Measurements from ENCODE around the gene SUCLG2.

Gene SUCLG2

DNA sequence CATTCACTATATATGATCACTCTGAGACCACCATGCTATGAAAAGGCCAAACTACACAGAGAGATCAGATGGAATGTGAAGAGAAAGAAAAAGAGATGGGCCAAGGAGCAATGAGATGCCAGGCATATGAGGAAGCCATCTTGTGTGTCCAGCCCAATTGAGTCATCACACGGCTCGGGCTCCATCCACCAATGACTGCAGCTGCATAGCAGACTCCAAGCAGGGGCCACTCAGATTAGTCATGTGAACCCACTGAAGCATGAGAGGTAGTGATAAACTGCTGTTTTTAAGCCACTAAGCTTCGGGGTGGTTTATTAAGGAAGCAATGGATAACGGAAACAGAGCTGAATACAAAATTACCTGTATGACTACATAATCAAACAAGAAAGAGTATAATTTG is 185.9 kb downstream of the SUCLG2 start:
- no peaks in the 10 kb centered on the region for H3K9me3 ChIP-seq (ENCODE audit: severe bottlenecking)
- no peak overlapping the region for H3K27ac ChIP-seq
- H3K36me3 ChIP-seq, result no peaks in the 10 kb centered on the region
- H3K27me3 ChIP-seq (ENCODE audit: insufficient read depth, low read depth, severe bottlenecking), result no peaks in the 10 kb centered on the region
- H3K4me3 ChIP-seq (ENCODE audit: low read depth, low read length), result no peak overlapping the region
- TF ChIP-seq, protein P1, sequence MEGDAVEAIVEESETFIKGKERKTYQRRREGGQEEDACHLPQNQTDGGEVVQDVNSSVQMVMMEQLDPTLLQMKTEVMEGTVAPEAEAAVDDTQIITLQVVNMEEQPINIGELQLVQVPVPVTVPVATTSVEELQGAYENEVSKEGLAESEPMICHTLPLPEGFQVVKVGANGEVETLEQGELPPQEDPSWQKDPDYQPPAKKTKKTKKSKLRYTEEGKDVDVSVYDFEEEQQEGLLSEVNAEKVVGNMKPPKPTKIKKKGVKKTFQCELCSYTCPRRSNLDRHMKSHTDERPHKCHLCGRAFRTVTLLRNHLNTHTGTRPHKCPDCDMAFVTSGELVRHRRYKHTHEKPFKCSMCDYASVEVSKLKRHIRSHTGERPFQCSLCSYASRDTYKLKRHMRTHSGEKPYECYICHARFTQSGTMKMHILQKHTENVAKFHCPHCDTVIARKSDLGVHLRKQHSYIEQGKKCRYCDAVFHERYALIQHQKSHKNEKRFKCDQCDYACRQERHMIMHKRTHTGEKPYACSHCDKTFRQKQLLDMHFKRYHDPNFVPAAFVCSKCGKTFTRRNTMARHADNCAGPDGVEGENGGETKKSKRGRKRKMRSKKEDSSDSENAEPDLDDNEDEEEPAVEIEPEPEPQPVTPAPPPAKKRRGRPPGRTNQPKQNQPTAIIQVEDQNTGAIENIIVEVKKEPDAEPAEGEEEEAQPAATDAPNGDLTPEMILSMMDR (IDR thresholded peaks at IDR 0.05; ENCODE audit: low read depth, low read length), result no peak
- DNase-seq, result peak; percentile 15

DNA sequence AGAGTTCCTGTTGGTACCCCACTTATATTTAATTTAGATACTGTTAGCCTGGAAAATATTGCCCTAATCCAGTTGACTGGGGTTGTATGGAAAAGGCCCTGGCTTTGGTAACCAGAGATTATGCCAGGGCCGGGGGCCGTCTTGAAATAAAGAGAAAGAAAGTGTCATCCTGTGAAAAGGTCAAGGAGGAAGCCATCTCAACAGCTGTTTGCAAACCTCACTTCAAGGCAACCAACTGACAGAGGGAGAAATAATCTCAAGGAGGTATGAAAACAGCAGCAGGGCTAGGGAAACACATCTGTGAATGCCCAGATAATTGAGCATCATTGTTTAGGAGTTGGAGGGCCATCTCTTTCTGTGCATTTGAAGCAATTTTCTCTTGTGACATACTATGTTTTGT is 190.8 kb downstream of the SUCLG2 start:
- TF ChIP-seq, protein P1 (IDR thresholded peaks at IDR 0.05; ENCODE audit: low read depth, low read length), result no peak
- H3K36me3 ChIP-seq, result no peaks in the 10 kb centered on the region
- no peaks in the 10 kb centered on the region for H3K9me3 ChIP-seq (ENCODE audit: severe bottlenecking)
- DNase-seq, result no peak
- no peak overlapping the region for H3K27ac ChIP-seq
- H3K4me3 ChIP-seq (ENCODE audit: low read depth, low read length), result no peak overlapping the region
- no peaks in the 10 kb centered on the region for H3K27me3 ChIP-seq (ENCODE audit: insufficient read depth, low read depth, severe bottlenecking)

DNA sequence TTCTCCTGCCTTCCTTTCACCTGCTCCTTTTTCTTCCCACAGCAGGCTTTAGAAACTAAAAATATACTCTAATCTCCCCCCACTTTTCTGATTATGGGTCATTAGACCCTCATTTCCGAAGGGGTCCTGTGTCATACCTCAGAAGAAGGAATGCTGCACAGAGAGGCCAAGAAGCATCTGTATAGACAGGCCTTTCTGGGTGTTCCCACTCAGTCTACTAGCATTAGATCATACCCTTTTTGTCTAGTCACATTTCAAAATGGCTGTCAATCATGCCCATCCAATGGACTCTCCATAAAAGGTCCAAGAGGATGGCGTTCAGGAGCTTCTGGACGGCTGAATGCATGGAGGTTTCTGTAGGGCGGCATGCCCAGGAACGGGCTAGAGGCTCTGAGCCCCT is 192.2 kb downstream of the SUCLG2 start:
- H3K36me3 ChIP-seq, result no peaks in the 10 kb centered on the region
- no peaks in the 10 kb centered on the region for H3K27me3 ChIP-seq (ENCODE audit: insufficient read depth, low read depth, severe bottlenecking)
- no peak for DNase-seq
- TF ChIP-seq, protein P1 (IDR thresholded peaks at IDR 0.05; ENCODE audit: low read depth, low read length), result no peak
- peak overlapping the region; percentile 54 for H3K27ac ChIP-seq
- H3K4me3 ChIP-seq (ENCODE audit: low read depth, low read length), result no peak overlapping the region
- no peaks in the 10 kb centered on the region for H3K9me3 ChIP-seq (ENCODE audit: severe bottlenecking)

DNA sequence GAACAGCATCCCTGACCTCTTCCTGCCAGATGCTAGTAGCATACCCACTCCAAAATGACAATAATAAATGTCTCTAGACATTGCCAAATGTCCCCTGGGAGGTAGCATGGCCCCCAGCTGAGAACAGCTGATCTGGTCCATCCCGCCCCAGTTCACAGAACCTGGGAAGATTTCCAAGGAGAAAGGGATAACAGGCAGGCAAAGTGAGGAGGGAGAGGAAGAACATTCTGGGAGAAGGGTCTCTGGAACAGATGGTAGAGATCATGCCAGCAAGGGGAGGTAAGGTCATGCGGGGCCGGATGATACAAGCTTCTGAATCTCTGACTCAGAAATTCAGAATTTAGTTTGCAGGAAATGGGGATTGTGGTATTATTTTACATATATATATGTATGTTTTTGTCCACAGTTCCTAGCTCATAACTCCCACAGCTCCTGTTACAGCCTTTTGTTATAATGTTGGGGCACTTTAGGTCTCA is 192.7 kb downstream of the SUCLG2 start:
- peak overlapping the region; percentile 54 for H3K27ac ChIP-seq
- DNase-seq, result peak; percentile 28
- H3K9me3 ChIP-seq (ENCODE audit: severe bottlenecking), result no peaks in the 10 kb centered on the region
- H3K27me3 ChIP-seq (ENCODE audit: insufficient read depth, low read depth, severe bottlenecking), result no peaks in the 10 kb centered on the region
- no peaks in the 10 kb centered on the region for H3K36me3 ChIP-seq
- no peak overlapping the region for H3K4me3 ChIP-seq (ENCODE audit: low read depth, low read length)
- TF ChIP-seq, protein P1 (IDR thresholded peaks at IDR 0.05; ENCODE audit: low read depth, low read length), result no peak

DNA sequence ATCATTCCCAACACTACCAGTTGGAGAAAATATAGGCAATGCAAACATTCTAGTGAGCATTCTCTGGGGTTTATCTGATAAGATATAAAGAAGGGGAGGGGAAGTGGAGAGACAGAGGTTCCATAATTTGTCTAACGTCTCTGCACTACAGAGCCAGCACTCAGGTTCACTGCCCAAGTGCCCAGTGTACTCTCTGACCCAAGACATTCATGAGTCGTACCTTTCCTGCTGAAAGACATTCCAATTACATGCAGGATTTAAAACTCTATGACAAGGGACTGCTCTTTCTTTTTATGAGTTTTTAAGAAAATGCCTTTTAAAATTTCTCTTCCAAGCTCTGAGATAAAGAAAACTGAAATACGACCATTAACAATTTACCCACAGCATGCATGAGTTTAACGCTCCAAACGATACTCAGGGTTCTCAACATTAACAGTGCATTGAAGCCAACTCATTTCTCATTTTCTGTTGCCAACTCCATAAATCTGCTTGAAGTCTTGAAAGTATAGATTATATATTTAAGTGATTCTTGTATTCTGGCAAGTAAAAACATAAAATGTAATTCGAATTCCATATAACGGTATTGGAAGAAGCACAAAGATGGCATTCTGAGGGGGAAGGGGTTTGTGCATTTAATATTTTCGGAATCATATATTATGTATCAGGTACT is 193.4 kb downstream of the SUCLG2 start:
- Histone ChIP-seq H3K9me3 (ENCODE audit: severe bottlenecking) (no peaks in the 10 kb centered on the region), H3K27me3 (ENCODE audit: insufficient read depth, low read depth, severe bottlenecking) (no peaks in the 10 kb centered on the region), H3K36me3 (no peaks in the 10 kb centered on the region), H3K27ac (peak overlapping the region; percentile 34; the same call in 1 of the 2 replicates), H3K4me3 (ENCODE audit: low read depth, low read length) (no peak overlapping the region)
- DNase-seq, result no peak
- TF ChIP-seq, protein P1 (IDR thresholded peaks at IDR 0.05; ENCODE audit: low read depth, low read length), result no peak

DNA sequence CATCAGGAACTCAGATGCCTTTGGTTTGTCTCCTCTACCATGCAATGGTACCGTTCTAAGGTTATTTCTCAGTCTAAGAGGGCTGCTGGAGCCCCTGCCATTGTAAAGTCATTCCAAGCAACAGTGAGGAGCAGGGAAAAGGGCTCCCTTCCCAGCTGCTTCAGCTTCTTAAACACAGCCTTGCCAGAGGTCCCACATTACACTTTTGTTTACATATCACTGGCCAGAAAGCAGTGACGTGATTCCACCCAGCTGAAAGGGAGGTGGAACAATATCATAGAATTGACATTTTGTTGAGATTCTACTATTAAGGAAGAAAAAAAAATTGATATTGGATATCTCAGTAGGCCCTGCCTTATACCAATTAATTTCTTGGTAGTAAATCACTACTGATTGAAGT is 194.6 kb downstream of the SUCLG2 start:
- Histone ChIP-seq H3K9me3 (ENCODE audit: severe bottlenecking) (no peaks in the 10 kb centered on the region), H3K27ac (no peak overlapping the region), H3K27me3 (ENCODE audit: insufficient read depth, low read depth, severe bottlenecking) (no peaks in the 10 kb centered on the region), H3K4me3 (ENCODE audit: low read depth, low read length) (no peak overlapping the region), H3K36me3 (no peaks in the 10 kb centered on the region)
- no peak for DNase-seq
- TF ChIP-seq, protein P1 (IDR thresholded peaks at IDR 0.05; ENCODE audit: low read depth, low read length), result no peak

Measured in WERI-Rb-1 (cell line).